NCI-H526 treated with DMSO at 0.1 percent for 48 hours (cell line): Measurements from ENCODE around the gene TNF.

ENCODE experiments used
- DNase-seq: peaks from one replicate; lab custom pipeline; 2025; lab: John Stamatoyannopoulos, UW

TNF gene

GRCh38 chr6:31575335-31575901, at the start of gene TNF:
TSS of gene TNF (plus strand) at chr6:31575565. CDS start at chr6:31575742, 177 bp downstream.
- no peak for DNase-seq

GRCh38 chr6:31525932-31526591, 49.3 kb upstream of the TNF start:
- DNase-seq, result no peak

- no peak for DNase-seq
Measured at GRCh38 chr6:31528307-31528777, 47.0 kb upstream of the TNF start.

- no peak for DNase-seq
Measured at GRCh38 chr6:31528821-31529328, 46.5 kb upstream of the TNF start, which contains the start of gene MCCD1. TSS of gene MCCD1 (plus strand) at chr6:31528962. CDS start at chr6:31529015, 53 bp downstream.

GRCh38 chr6:31529329-31530150, 45.8 kb upstream of the TNF start:
- no peak for DNase-seq

GRCh38 chr6:31530659-31531058, 44.7 kb upstream of the TNF start:
- no peak for DNase-seq

GRCh38 chr6:31531162-31531561, 44.2 kb upstream of the TNF start:
- no peak for DNase-seq

GRCh38 chr6:31531771-31532643, 43.4 kb upstream of the TNF start:
- DNase-seq, result no peak

GRCh38 chr6:31532644-31533454, 42.5 kb upstream of the TNF start:
- DNase-seq, result no peak

GRCh38 chr6:31533455-31533841, 41.9 kb upstream of the TNF start:
- no peak for DNase-seq

GRCh38 chr6:31534011-31534410, 41.4 kb upstream of the TNF start:
- DNase-seq, result no peak

- no peak for DNase-seq
Measured at GRCh38 chr6:31534521-31535040, 40.8 kb upstream of the TNF start.

GRCh38 chr6:31535538-31536324, 39.6 kb upstream of the TNF start:
- DNase-seq, result no peak

GRCh38 chr6:31538805-31539400, 36.5 kb upstream of the TNF start:
- DNase-seq, result no peak

GRCh38 chr6:31540640-31541039, 34.7 kb upstream of the TNF start:
- no peak for DNase-seq

GRCh38 chr6:31541059-31541657, 34.2 kb upstream of the TNF start:
- no peak for DNase-seq

- DNase-seq, result peak; percentile 95
Measured at GRCh38 chr6:31541658-31542521, 33.5 kb upstream of the TNF start, which contains the start of gene DDX39B. TSS of gene DDX39B (minus strand) at chr6:31542003. CDS start at chr6:31540532, 1,471 bp downstream.

- DNase-seq, result no peak
Measured at GRCh38 chr6:31543639-31544038, 31.7 kb upstream of the TNF start.
